Mesothelial cell of epicardium (in vitro differentiated cells): Measurements from ENCODE around the gene YEATS2. TPM values are rescaled to one million over a fixed set of nuclear protein-coding genes. Genes with fewer than 3 reads are reported as not detected.

Source experiments
- DNase-seq, 2 experiments: peaks; one replicate each; pipeline ENCODE4 v3.0.0; 2021; ENCODE audit warnings: low spot score in 2 of 2; ENCODE audit not compliant: unreplicated experiment in 2 of 2
- H3K27ac Mint-ChIP-seq: 2 replicates; pipeline ENCODE4 v1.8.0; 2021; ENCODE audit warnings: mixed read lengths
- H3K27me3 Mint-ChIP-seq: 2 replicates; pipeline ENCODE4 v1.8.0; 2021; ENCODE audit warnings: low read depth, mixed read lengths
- H3K36me3 Mint-ChIP-seq: 2 replicates; pipeline ENCODE4 v1.8.0; 2021; ENCODE audit warnings: mixed read lengths
- H3K4me1 Mint-ChIP-seq: 2 replicates; pipeline ENCODE4 v1.8.0; 2021; ENCODE audit warnings: mixed read lengths
- H3K4me3 Mint-ChIP-seq: 2 replicates; pipeline ENCODE4 v1.8.0; 2021; ENCODE audit warnings: mild to moderate bottlenecking, moderate library complexity, mixed read lengths
- H3K9me3 Mint-ChIP-seq: 2 replicates; pipeline ENCODE4 v1.8.0; 2021; ENCODE audit warnings: mixed read lengths
- total RNA-seq: library from RNA; stranded (reverse); gene quantifications from 3 replicates; pipeline ENCODE4 v1.2.1, GENCODE V29; 2021
- TF ChIP-seq, protein P1 (sequence below): fragments of 200-600 bp; sonication (generic); IDR thresholded peaks from one replicate; pipeline ENCODE4 v1.5.0; 2021; ENCODE audit warnings: antibody characterized with exemption; ENCODE audit not compliant: unreplicated experiment

The YEATS2 gene
- total RNA-seq, 1 donor from 2014 or later = 72.7 TPM

DNA sequence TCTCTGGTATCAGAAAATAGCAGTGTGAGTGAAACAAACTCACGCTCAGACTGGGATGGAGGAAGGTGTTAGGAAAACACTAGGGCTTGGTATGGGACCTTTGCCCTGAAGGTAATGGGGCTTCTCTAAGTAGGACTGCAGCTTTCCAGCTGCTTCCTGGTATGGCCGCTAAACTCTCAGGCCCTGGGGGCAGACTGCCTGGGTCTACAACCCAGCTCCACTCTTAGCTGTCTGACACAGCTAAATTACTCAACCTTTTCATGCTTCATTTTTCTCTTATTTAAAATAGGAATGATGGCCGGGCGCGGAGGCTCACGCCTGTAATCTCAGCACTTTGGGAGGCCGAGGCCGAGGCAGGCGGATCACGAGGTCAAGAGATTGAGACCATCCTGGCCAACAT, 5.2 kb upstream of the YEATS2 start:
- Mint-ChIP-seq H3K4me1 (peaks cover 4% of the 10 kb centered on the region), H3K9me3 (no peaks in the 10 kb centered on the region), H3K27me3 (no peaks in the 10 kb centered on the region), H3K4me3 (no peak overlapping the region), H3K27ac (no peak overlapping the region), H3K36me3 (no peaks in the 10 kb centered on the region)
- TF ChIP-seq, protein P1, sequence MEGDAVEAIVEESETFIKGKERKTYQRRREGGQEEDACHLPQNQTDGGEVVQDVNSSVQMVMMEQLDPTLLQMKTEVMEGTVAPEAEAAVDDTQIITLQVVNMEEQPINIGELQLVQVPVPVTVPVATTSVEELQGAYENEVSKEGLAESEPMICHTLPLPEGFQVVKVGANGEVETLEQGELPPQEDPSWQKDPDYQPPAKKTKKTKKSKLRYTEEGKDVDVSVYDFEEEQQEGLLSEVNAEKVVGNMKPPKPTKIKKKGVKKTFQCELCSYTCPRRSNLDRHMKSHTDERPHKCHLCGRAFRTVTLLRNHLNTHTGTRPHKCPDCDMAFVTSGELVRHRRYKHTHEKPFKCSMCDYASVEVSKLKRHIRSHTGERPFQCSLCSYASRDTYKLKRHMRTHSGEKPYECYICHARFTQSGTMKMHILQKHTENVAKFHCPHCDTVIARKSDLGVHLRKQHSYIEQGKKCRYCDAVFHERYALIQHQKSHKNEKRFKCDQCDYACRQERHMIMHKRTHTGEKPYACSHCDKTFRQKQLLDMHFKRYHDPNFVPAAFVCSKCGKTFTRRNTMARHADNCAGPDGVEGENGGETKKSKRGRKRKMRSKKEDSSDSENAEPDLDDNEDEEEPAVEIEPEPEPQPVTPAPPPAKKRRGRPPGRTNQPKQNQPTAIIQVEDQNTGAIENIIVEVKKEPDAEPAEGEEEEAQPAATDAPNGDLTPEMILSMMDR = no peak
- DNase-seq = no peak

DNA sequence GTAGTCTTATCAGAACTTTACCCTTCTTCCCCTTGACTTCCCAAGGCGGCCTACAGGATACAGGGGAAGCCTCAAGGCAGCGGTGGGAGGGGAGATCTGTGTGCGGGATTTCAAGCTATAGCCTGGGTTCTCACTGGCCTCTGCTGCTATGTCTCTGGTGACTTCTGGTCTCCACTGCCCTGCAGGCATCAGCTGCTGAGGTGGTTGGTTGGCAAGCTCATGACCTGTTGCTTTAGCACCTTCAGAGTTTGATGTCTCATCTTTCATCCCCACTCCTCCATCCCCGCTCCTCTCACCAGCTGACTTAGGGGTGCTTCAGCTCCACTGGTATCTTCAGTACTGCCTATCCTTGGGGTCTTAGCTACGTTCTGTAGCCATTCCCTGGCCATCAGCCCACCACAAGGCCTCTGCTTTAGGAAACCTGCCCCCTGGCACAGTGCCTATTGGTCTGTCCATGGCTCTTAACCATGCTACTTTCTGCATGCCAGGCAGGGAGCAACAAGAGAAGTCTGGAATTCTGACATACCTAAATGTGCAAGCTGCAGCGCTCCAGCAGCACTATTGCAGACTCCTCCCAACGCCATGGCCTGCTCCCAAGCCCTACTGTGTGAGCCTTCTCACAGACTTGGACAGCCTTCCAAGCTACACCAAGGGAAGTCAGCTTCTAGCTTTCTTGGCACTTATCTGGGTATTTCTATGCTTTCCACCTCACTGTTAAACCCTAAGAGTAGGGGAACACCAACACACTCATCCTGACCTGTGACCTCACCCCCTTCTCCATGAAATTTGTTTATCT, 1.8 kb upstream of the YEATS2 start:
- Mint-ChIP-seq H3K4me3 (no peak overlapping the region), H3K27me3 (no peaks in the 10 kb centered on the region), H3K27ac (no peak overlapping the region), H3K4me1 (peaks cover 29% of the 10 kb centered on the region), H3K9me3 (no peaks in the 10 kb centered on the region), H3K36me3 (no peaks in the 10 kb centered on the region)
- TF ChIP-seq, protein P1 = no peak
- no peak for DNase-seq

DNA sequence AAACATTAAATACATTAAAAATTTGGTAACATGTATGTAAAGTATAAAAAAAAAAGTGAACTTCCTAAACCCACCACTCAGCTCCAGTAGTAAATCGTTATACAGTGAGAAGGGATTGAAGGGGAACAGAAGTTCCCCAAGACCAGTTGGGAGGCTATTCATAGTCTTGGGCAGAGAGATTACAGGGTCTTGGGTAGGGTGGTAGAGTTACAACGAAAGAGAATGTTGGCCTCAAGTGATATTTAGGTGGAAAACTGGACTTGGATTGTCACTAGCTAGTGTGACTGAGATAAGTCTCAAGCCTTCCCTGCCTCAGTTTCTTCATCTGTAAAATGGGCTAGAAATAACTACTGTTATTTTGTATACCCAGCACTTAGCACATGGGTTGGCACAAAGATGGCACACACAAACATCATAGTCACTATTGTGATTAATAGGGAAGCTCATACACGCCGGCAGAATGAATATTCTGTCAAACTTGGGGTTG, 431 bp upstream of the YEATS2 start:
- no peak for DNase-seq

DNA sequence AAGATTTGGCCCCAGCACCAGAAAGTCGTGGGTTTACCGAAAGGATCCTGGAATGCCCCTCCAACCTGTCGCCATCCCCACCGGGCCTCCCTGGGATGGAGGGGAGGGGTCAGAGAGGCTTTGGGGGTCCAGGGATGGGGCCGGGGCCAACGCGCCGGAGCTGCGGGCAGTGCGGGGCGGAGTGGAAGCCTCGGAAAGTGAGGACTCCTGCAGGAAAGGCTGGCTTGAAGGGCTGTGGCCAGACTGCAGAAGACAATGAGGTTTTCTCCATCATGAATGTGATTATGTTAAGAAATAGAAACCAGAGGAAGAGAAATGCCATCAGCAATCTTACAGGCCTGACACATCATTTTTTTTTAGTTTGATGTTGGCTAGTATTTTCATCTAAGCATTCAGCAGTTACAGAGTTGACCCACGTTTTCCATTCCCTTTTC, 738 bp downstream of the YEATS2 start:
- Mint-ChIP-seq H3K27me3 (no peaks in the 10 kb centered on the region), H3K4me3 (peak overlapping the region; percentile 73), H3K27ac (peak overlapping the region; percentile 70)

More for the DNA sequence above, 431 bp upstream of the YEATS2 start:
- Mint-ChIP-seq H3K27ac (peak overlapping the region; percentile 83), H3K9me3 (no peaks in the 10 kb centered on the region), H3K27me3 (no peaks in the 10 kb centered on the region), H3K36me3 (peaks cover 4% of the 10 kb centered on the region), H3K4me3 (peak overlapping the region; percentile 73), H3K4me1 (peaks cover 41% of the 10 kb centered on the region)
- TF ChIP-seq, protein P1 = no peak

DNA sequence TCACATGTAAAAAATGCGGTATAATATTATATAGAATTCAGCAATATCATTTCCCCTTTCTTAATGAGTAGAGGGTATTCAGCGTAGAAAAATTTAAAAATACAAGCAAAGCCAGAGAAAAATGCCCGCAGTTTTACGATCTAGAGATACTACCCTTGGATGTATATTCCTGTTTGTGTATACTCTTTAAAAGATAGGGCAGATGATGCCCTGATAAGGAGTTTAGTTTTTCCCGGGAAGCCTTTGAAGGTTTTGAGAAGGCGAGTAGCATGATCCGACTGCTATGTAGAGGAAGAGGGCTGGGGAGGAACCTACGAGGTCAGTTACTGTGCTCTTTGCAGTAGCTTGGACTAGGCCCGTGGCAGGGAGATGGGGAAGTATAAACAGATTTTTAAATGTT, 1.2 kb downstream of the YEATS2 start:
- DNase-seq = no peak
- Mint-ChIP-seq H3K27me3 (no peaks in the 10 kb centered on the region), H3K36me3 (peaks cover 4% of the 10 kb centered on the region), H3K4me3 (peak overlapping the region; percentile 73), H3K4me1 (peaks cover 52% of the 10 kb centered on the region), H3K9me3 (no peaks in the 10 kb centered on the region), H3K27ac (peak overlapping the region; percentile 70)
- TF ChIP-seq, protein P1 = no peak

More for the DNA sequence above, 738 bp downstream of the YEATS2 start:
- Mint-ChIP-seq H3K4me1 (peaks cover 48% of the 10 kb centered on the region), H3K36me3 (peaks cover 4% of the 10 kb centered on the region), H3K9me3 (no peaks in the 10 kb centered on the region)
- TF ChIP-seq, protein P1 = no peak
- peak in 1 of 2 experiments; percentile 59 for DNase-seq
